Astrocyte (in vitro differentiated cells and primary cell): ENCODE measurements around the gene TRAPPC12. TPM values are rescaled to one million over a fixed set of nuclear protein-coding genes. Genes with fewer than 3 reads are reported as not detected.

ENCODE experiments used
- DNase-seq: peaks from one replicate; pipeline ENCODE4 v3.0.0-alpha.2; 2010; ENCODE audit warnings: low read depth
- FAIRE-seq: peaks from 2 replicates; lab custom pipeline; 2011; peaks lifted over from hg19 to GRCh38; lab: Jason Lieb, UNC
- H2AFZ ChIP-seq: 2 replicates; pipeline ENCODE4 v1.6.0; 2012; ENCODE audit warnings: low read depth, low read length, inconsistent platforms
- H3K27ac ChIP-seq: 2 replicates; pipeline ENCODE4 v1.5.1; 2011; ENCODE audit warnings: low read depth, low read length, inconsistent platforms
- H3K27me3 ChIP-seq: 2 replicates; pipeline ENCODE4 v1.6.0; 2011; ENCODE audit warnings: low read length, inconsistent platforms; ENCODE audit not compliant: insufficient read depth
- H3K36me3 ChIP-seq: 2 replicates; pipeline ENCODE4 v1.5.1; 2011; ENCODE audit warnings: low read length, inconsistent platforms; ENCODE audit not compliant: insufficient read depth
- H3K4me1 ChIP-seq: 2 replicates; pipeline ENCODE4 v1.5.1; 2011; ENCODE audit warnings: low read length, inconsistent platforms; ENCODE audit not compliant: insufficient read depth
- H3K4me2 ChIP-seq: 2 replicates; pipeline ENCODE4 v1.6.0; 2012; ENCODE audit warnings: low read length, inconsistent platforms
- H3K4me3 ChIP-seq: 2 replicates; pipeline ENCODE4 v1.5.1; 2011; ENCODE audit warnings: low read depth, mild to moderate bottlenecking, low read length, inconsistent platforms; ENCODE audit not compliant: insufficient read depth
- H3K79me2 ChIP-seq: 2 replicates; pipeline ENCODE4 v1.6.0; 2012; ENCODE audit warnings: mild to moderate bottlenecking, low read length, inconsistent platforms; ENCODE audit not compliant: insufficient read depth
- H3K9ac ChIP-seq: 2 replicates; pipeline ENCODE4 v1.6.0; 2012; ENCODE audit warnings: mild to moderate bottlenecking, low read length, inconsistent platforms
- H3K9me3 ChIP-seq: 2 replicates; pipeline ENCODE4 v1.5.1; 2012; ENCODE audit warnings: low read depth, mild to moderate bottlenecking, low read length, inconsistent platforms; ENCODE audit not compliant: insufficient read depth
- H4K20me1 ChIP-seq: 2 replicates; pipeline ENCODE4 v1.6.0; 2012; ENCODE audit warnings: low read length, inconsistent platforms; ENCODE audit not compliant: insufficient read depth
- H3K27ac Mint-ChIP-seq: one replicate; pipeline ENCODE4 v1.8.0; 2021; ENCODE audit warnings: mild to moderate bottlenecking, mixed read lengths; ENCODE audit not compliant: unreplicated experiment
- H3K27me3 Mint-ChIP-seq: one replicate; pipeline ENCODE4 v1.8.0; 2021; ENCODE audit warnings: low read depth, mixed read lengths; ENCODE audit not compliant: unreplicated experiment
- H3K36me3 Mint-ChIP-seq: one replicate; pipeline ENCODE4 v1.8.0; 2021; ENCODE audit warnings: low read depth, mixed read lengths; ENCODE audit not compliant: unreplicated experiment
- H3K4me1 Mint-ChIP-seq: one replicate; pipeline ENCODE4 v1.8.0; 2021; ENCODE audit warnings: low read depth, mixed read lengths; ENCODE audit not compliant: unreplicated experiment
- H3K4me3 Mint-ChIP-seq: one replicate; pipeline ENCODE4 v1.8.0; 2021; ENCODE audit warnings: mild to moderate bottlenecking, moderate library complexity, mixed read lengths; ENCODE audit not compliant: unreplicated experiment
- H3K9me3 Mint-ChIP-seq: one replicate; pipeline ENCODE4 v1.8.0; 2021; ENCODE audit warnings: mild to moderate bottlenecking, mixed read lengths; ENCODE audit not compliant: unreplicated experiment
- CTCF ChIP-seq: IDR thresholded peaks from 2 replicates; pipeline ENCODE4 v1.5.1; 2011; ENCODE audit warnings: low read depth, mild to moderate bottlenecking, inconsistent platforms, low read length, moderate library complexity; ENCODE audit not compliant: insufficient read depth
- EZH2 ChIP-seq: IDR thresholded peaks from 2 replicates; pipeline ENCODE4 v1.6.1; 2012; ENCODE audit warnings: mild to moderate bottlenecking, low read length, inconsistent platforms; ENCODE audit not compliant: insufficient read depth
- total RNA-seq: library from RNA; stranded (reverse); gene quantifications from 2 replicates; pipeline ENCODE4 v1.2.1, GENCODE V29; 2021

TRAPPC12 gene
- total RNA-seq, 1 donor from 2014 or later = 62.1 TPM

DNA sequence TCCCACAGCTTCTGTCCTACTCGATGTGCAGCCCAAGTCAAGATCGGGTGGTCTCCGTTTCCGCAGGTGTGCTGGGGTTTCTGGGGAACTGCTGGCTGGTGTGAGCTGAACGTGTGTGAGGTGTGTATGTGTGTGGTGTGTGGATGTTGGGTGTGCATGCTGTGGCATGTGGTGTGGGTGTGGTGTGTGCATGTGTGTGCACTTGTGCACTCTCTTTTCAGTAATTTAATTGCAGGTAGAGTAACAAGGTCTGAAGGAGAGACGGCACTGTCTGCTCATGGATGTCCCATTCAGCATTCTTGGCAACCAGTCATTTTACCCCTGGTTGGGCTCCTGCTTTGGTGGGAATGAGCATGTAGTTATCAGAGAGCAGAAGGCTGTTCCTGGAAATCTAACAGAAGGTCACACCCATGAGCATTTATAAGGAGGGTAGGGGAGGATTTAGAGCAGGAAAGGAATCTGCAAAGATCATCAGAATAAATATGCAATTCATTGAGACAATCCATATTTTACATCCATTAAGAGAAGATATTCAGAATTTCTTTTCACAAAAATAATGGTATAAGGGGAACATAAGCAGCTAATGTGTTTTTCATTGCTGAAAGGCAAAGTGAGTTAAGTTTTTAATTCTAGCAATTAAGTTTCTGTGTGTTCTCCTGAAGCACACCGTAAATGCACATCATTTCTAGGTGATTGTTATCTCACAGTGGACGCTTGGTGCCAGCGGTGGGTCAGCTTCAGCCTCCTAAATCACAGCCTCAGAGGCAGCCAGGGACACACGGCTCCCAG, 79.1 kb downstream of the TRAPPC12 start:
- Histone ChIP-seq H3K4me2 (no peak overlapping the region), H2AFZ (no peak overlapping the region), H3K27ac (no peak overlapping the region), H4K20me1 (peaks cover 4% of the 10 kb centered on the region), H3K79me2 (no peaks in the 10 kb centered on the region), H3K4me3 (no peak overlapping the region), H3K9ac (no peak overlapping the region), H3K27me3 (no peaks in the 10 kb centered on the region), H3K36me3 (peaks cover 2% of the 10 kb centered on the region), H3K9me3 (no peaks in the 10 kb centered on the region), H3K4me1 (no peaks in the 10 kb centered on the region)
- TF ChIP-seq CTCF (no peak), EZH2 (no peak)
- H3K9me3 Mint-ChIP-seq = no peaks in the 10 kb centered on the region
- no peak for DNase-seq
- no peaks in the 10 kb centered on the region for H3K4me1 Mint-ChIP-seq
- no peak for FAIRE-seq
- H3K4me3 Mint-ChIP-seq = no peak overlapping the region
- no peaks in the 10 kb centered on the region for H3K27me3 Mint-ChIP-seq
- peaks cover 11% of the 10 kb centered on the region for H3K36me3 Mint-ChIP-seq
- H3K27ac Mint-ChIP-seq = no peak overlapping the region

- Histone ChIP-seq H3K9me3 (no peaks in the 10 kb centered on the region), H3K27ac (no peak overlapping the region), H3K36me3 (peaks cover 2% of the 10 kb centered on the region), H3K4me2 (no peak overlapping the region), H3K27me3 (no peaks in the 10 kb centered on the region), H3K4me1 (no peaks in the 10 kb centered on the region), H3K4me3 (no peak overlapping the region), H3K79me2 (no peaks in the 10 kb centered on the region), H2AFZ (no peak overlapping the region), H4K20me1 (peaks cover 4% of the 10 kb centered on the region), H3K9ac (no peak overlapping the region)
- Mint-ChIP-seq H3K36me3 (peaks cover 11% of the 10 kb centered on the region), H3K4me3 (no peak overlapping the region), H3K27me3 (no peaks in the 10 kb centered on the region), H3K27ac (no peak overlapping the region), H3K9me3 (no peaks in the 10 kb centered on the region), H3K4me1 (no peaks in the 10 kb centered on the region)
- no peak for FAIRE-seq
- no peak for TF ChIP-seq CTCF
- TF ChIP-seq EZH2 = no peak
- DNase-seq = no peak
These were observed 79.9 kb downstream of the TRAPPC12 start for GRCh38 chr2:3459185-3460015.
